Osteoblast (primary cell): ENCODE results near the gene TAB3. TPM values are rescaled to one million over a fixed set of nuclear protein-coding genes. Genes with fewer than 3 reads are reported as not detected.

Source experiments
- DNase-seq: peaks from one replicate; pipeline ENCODE4 v3.0.0; 2011; ENCODE audit warnings: low spot score, mixed read lengths; ENCODE audit not compliant: insufficient read length; ENCODE audit errors: missing footprints
- H2AFZ ChIP-seq: 2 replicates; pipeline ENCODE4 v1.6.0; 2011; ENCODE audit warnings: mild to moderate bottlenecking, low read length
- H3K27ac ChIP-seq: 2 replicates; pipeline ENCODE4 v1.5.1; 2011; ENCODE audit warnings: mild to moderate bottlenecking, low read depth, low read length, moderate library complexity
- H3K27me3 ChIP-seq: 2 replicates; pipeline ENCODE4 v1.6.0; 2012; ENCODE audit warnings: mild to moderate bottlenecking, control low read depth, inconsistent platforms, low read length, moderate library complexity; ENCODE audit not compliant: insufficient read depth
- H3K36me3 ChIP-seq: 2 replicates; pipeline ENCODE4 v1.5.1; 2011; ENCODE audit warnings: mild to moderate bottlenecking, low read length, control low read depth, moderate library complexity; ENCODE audit not compliant: insufficient read depth
- H3K4me1 ChIP-seq: 2 replicates; pipeline ENCODE4 v1.5.1; 2011; ENCODE audit warnings: mild to moderate bottlenecking, low read length, control low read depth, moderate library complexity; ENCODE audit not compliant: insufficient read depth
- H3K4me2 ChIP-seq: 2 replicates; pipeline ENCODE4 v1.6.0; 2011; ENCODE audit warnings: mild to moderate bottlenecking, low read length; ENCODE audit not compliant: insufficient read depth
- H3K4me3 ChIP-seq: fragments of 200-600 bp; sonication (generic); 3 replicates; pipeline ENCODE4 v1.5.1; 2012; ENCODE audit warnings: mild to moderate bottlenecking, low read length, inconsistent platforms; ENCODE audit not compliant: insufficient read depth
- H3K79me2 ChIP-seq: 2 replicates; pipeline ENCODE4 v1.6.0; 2012; ENCODE audit warnings: mild to moderate bottlenecking, low read length, control low read depth, inconsistent platforms; ENCODE audit not compliant: insufficient read depth
- H3K9me3 ChIP-seq: 2 replicates; pipeline ENCODE4 v1.5.1; 2011; ENCODE audit warnings: low read depth, low read length, control low read depth
- H4K20me1 ChIP-seq: 2 replicates; pipeline ENCODE4 v1.6.0; 2012; ENCODE audit warnings: mild to moderate bottlenecking, low read length, control low read depth; ENCODE audit not compliant: insufficient read depth
- total RNA-seq: library from RNA; depleted of rRNA; stranded (reverse); fragments of >200 nt; gene quantifications from 2 replicates; pipeline ENCODE4 v1.2.3, GENCODE V29; 2012
- TF ChIP-seq, protein P1 (sequence below): IDR thresholded peaks from 2 replicates; pipeline ENCODE4 v1.5.1; 2011; ENCODE audit warnings: mild to moderate bottlenecking, low read depth, low read length, moderate library complexity; ENCODE audit errors: extremely low read depth

Gene TAB3
- total RNA-seq, 1 donor: 15.2 TPM

DNA sequence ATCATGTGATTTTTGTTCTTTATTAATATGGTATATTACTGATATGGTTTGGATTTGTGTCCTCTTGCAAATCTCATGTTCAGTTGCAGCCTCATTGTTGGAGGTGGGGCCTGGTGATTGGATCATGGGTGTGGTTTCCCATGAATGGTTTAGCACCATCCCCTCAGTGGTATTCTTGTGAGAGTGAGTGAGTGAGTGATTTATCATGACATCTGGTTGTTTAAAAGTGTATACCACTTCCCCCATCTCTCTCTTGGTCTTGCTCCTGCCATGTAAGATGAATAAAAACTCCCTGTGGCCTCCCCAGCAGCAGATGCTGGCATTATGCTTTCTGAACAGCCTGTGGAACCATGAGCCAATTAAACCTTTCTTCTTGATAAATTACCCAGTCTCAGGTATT lies 111.5 kb downstream of the TAB3 start:
- no peaks in the 10 kb centered on the region for H3K36me3 ChIP-seq
- no peak overlapping the region for H3K27ac ChIP-seq
- no peak overlapping the region for H2AFZ ChIP-seq
- H3K4me2 ChIP-seq: no peak overlapping the region
- no peaks in the 10 kb centered on the region for H4K20me1 ChIP-seq
- DNase-seq: no peak
- no peaks in the 10 kb centered on the region for H3K9me3 ChIP-seq
- TF ChIP-seq, protein P1, sequence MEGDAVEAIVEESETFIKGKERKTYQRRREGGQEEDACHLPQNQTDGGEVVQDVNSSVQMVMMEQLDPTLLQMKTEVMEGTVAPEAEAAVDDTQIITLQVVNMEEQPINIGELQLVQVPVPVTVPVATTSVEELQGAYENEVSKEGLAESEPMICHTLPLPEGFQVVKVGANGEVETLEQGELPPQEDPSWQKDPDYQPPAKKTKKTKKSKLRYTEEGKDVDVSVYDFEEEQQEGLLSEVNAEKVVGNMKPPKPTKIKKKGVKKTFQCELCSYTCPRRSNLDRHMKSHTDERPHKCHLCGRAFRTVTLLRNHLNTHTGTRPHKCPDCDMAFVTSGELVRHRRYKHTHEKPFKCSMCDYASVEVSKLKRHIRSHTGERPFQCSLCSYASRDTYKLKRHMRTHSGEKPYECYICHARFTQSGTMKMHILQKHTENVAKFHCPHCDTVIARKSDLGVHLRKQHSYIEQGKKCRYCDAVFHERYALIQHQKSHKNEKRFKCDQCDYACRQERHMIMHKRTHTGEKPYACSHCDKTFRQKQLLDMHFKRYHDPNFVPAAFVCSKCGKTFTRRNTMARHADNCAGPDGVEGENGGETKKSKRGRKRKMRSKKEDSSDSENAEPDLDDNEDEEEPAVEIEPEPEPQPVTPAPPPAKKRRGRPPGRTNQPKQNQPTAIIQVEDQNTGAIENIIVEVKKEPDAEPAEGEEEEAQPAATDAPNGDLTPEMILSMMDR: no peak
- no peaks in the 10 kb centered on the region for H3K4me1 ChIP-seq
- H3K27me3 ChIP-seq: no peaks in the 10 kb centered on the region
- no peak overlapping the region for H3K4me3 ChIP-seq
- H3K79me2 ChIP-seq: no peaks in the 10 kb centered on the region

Other genes starting within 250 kb of the TAB3 start
- gene GK, start 235.8 kb downstream of the TAB3 start, total RNA-seq: 5.8 and 7.1 TPM in 2 replicates
- gene FTHL17, start 182.8 kb upstream of the TAB3 start, total RNA-seq: not detected in 2 replicates